GM18951 (cell line): Measurements from ENCODE around the gene LRRC4C.

Experiments
- POLR2A ChIP-seq: IDR thresholded peaks from 4 replicates; pipeline ENCODE4 v1.6.1; 2011; ENCODE audit warnings: mild to moderate bottlenecking; ENCODE audit not compliant: insufficient read length, insufficient read depth; ENCODE audit errors: extremely low read depth
- in situ Hi-C: fragments of 300-500 bp; cut with MboI; formaldehyde crosslinking; loops from one replicate; pipeline ENCODE4 v1.12.0; 2022; ENCODE audit warnings: low sequenced_read_pairs, mixed read lengths, inconsistent platforms; ENCODE audit not compliant: unreplicated experiment

LRRC4C gene

GRCh38 chr11:40686765-40687164 lies 772.7 kb downstream of the LRRC4C start:
- TF ChIP-seq POLR2A = no peak
- in situ Hi-C loops = no loop called here

- no peak for TF ChIP-seq POLR2A
- in situ Hi-C loops = no loop called here
These were observed 776.4 kb downstream of the LRRC4C start for GRCh38 chr11:40683010-40683409.

GRCh38 chr11:40679276-40679675 lies 780.2 kb downstream of the LRRC4C start:
- TF ChIP-seq POLR2A = no peak
- in situ Hi-C loops = no loop called here

DNA sequence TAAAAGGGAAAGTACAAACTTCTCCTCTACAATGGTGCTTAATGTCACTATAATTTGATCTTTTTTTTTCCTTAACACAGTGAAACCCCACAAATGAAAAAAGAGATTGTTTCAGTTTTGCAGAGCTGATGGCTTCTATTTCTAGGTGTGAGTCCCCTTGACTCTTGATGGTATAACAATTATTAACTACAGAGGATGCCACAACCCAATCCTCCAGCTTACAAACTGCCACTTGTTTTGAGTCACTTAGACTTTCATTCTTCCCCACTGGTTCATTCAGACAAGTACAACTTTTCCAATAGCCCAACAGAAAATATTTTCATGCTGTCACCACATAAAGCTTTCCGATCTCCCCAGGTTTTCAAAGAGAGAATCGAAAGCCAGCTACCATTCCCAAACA lies 812.2 kb downstream of the LRRC4C start:
- in situ Hi-C loops = no loop called here
- TF ChIP-seq POLR2A = no peak

DNA sequence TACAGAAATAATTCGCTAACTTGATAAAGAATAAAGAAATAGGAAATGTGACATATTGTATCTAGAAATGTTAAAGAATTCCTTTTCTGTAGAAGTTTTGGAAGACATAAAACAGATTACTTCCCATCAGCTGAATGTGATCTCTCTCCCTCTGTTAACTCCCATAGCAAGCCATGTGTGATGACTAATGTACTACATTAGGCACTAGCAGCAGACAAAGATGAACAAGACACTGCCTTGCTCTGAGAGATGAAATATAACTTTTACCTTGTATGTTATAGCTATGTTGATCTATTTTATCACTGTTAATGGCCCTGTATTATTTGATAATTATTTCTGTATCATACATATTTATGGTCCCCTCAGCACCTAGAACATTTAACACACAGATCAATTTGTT lies 817.2 kb downstream of the LRRC4C start:
- in situ Hi-C loops = no loop called here
- no peak for TF ChIP-seq POLR2A

DNA sequence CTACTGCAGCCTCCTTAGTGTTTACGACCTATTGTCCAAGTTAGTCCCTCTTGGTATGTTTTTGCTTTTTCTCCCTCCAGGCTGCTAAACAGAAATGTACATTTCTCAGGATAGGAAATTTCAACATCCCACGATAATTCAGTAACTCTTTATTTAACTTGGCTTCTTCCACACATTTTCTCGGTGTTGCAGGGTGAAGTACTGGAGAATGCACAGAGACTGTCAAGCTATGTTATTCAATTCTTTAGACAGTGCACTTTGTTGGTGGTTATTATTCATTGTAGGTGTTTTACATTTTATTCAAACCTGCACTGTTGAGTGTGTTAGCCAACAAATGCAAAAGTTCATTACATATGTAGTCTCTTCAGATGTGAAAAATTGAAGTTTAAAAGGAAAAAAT lies 839.8 kb downstream of the LRRC4C start:
- no peak for TF ChIP-seq POLR2A
- in situ Hi-C loops = no loop called here

DNA sequence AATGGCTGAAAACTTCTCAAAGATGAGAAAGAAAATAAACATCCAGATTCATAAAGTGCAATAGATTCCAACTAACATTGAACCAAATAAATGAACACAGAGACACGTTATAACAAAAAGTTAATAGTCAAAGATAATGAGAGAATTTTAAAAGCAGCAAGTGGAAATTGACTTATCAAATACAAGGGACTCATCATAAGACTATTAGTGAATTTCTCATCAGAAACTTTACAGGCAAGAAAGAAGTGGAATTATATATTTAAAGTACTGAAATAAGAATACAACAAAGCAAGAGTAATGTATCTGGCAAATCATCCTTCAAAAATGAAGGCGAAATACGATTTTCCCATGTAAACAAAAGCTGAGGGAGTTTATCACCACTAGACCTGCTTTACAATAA lies 852.7 kb downstream of the LRRC4C start:
- in situ Hi-C loops = no loop called here
- TF ChIP-seq POLR2A = no peak

GRCh38 chr11:40602866-40603552 lies 856.4 kb downstream of the LRRC4C start:
- in situ Hi-C loops = no loop called here
- no peak for TF ChIP-seq POLR2A

DNA sequence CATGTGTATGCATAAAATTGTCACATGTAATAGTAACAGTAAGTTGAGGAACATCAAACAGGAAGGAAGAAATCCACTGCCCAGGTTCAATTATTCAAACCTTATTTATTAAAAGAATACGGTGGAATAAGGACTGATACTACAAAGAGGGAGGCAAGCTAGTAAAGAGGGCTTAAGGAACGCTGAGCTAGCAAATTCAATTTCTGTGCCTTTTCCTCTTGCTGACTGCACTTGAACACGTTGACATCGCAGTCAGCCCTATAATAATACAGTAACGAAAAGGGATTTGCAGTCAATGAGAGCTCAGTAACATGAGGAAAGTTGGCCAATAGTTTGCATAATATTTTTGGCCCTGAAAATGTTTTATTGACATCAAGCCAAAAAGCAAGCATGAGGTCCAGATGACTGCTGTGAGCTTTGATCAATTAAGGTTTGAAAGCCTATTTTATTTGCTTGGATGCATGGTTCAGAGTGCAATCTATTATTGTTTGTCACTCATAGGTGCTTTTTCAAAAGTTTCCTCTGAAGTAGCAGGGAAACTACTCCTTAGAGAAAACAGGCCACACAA lies 861.8 kb downstream of the LRRC4C start:
- no peak for TF ChIP-seq POLR2A
- in situ Hi-C loops = no loop called here

GRCh38 chr11:40573254-40573891 lies 886.1 kb downstream of the LRRC4C start:
- in situ Hi-C loops = no loop called here
- TF ChIP-seq POLR2A = no peak

DNA sequence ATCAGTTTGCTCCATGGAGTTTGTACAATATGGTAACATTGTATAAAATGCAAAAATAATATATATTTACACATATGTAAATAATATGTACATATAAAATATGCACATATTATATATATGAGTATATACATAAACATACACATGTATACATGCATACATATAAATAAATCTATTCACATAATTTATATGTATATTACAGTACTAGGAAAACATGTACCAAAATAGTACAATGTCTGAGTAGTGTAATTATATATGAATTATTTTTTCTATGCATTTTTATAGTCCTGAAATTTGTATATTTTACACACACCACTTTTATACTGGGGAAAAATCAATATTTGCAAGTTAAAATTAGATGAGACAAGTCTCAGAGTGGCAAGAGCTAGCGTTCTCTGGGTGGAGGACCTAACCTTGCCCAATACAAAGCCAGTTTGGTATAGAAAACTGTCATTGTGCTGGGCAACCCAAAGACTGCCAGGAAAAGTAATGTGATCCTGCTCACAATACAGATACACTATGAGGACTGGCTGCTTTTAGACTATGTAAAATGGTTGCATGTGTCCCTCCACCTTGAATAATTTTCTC lies 889.4 kb downstream of the LRRC4C start:
- in situ Hi-C loops = no loop called here
- no peak for TF ChIP-seq POLR2A

- no peak for TF ChIP-seq POLR2A
- in situ Hi-C loops = no loop called here
These were observed 892.1 kb downstream of the LRRC4C start for GRCh38 chr11:40567392-40567791.

DNA sequence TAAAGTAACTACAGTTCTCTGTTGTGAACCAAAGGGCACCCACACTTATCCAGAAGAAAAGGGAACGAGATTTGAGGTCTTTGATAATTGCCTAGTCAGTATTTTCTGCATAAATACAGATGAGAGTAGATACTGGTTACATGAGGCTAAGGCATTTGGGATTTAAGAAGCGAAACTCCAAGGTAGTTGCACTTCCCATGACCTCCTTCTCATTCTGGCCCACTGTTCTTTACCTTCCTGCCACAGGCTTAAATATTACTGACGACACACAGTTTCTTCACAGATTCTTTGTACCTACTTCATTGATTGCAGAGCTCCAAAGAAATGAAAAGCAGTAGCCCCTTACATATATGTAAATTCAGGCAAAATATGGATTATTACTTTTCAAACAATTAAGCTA lies 915.3 kb downstream of the LRRC4C start:
- no peak for TF ChIP-seq POLR2A
- in situ Hi-C loops = no loop called here

DNA sequence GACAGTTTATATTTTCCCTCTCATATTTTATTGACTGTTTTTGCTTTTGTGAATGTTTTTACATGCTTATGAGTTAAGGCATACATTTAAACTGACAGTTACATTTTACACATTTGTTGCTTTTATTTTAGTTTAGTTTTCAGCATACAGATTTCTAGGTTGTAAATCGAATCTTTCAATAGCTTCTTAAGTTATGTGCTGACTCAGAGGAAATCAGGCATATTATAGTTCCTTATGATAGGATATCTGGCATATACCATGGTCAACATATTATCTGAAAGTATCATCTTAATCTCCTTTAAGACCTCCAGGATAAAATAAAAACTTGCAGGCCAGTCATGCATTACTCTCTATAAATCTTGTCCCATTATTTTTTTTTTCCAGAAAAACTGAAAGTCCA lies 916.6 kb downstream of the LRRC4C start:
- in situ Hi-C loops = no loop called here

More for the DNA sequence above, 916.6 kb downstream of the LRRC4C start:
- no peak for TF ChIP-seq POLR2A
